Thymus (tissue), 11 donors: ENCODE data around the gene SEL1L2. TPM values are rescaled to one million over a fixed set of nuclear protein-coding genes. Genes with fewer than 3 reads are reported as not detected.

ENCODE experiments used
- DNase-seq, 9 donors: peaks; one replicate each; pipeline ENCODE4 v3.0.0-alpha.2; 2013; ENCODE audit warnings: low spot score in 9 of 9, low read depth in 6 of 9, missing footprints in 1 of 9
- H3K27ac ChIP-seq, 2 donors: one replicate each; pipeline ENCODE4 v1.5.1; 2013; ENCODE audit warnings: control low read depth in 1 of 2, low read depth in 1 of 2, low read length in 1 of 2, mild to moderate bottlenecking in 1 of 2, moderate library complexity in 1 of 2
- H3K27me3 ChIP-seq, 2 donors: one replicate each; pipeline ENCODE4 v1.5.1; 2013; ENCODE audit warnings: low read length in 1 of 2; ENCODE audit not compliant: control insufficient read depth in 2 of 2, insufficient read depth in 1 of 2
- H3K36me3 ChIP-seq, 2 donors: one replicate each; pipeline ENCODE4 v1.5.1; 2013; ENCODE audit warnings: low read length in 1 of 2, mild to moderate bottlenecking in 1 of 2, moderate library complexity in 1 of 2; ENCODE audit not compliant: control insufficient read depth in 2 of 2, insufficient read depth in 2 of 2
- H3K4me1 ChIP-seq, 2 donors: one replicate each; pipeline ENCODE4 v1.5.1; 2013; ENCODE audit warnings: low read length in 2 of 2; ENCODE audit not compliant: control insufficient read depth in 2 of 2, insufficient read depth in 2 of 2
- H3K4me3 ChIP-seq, 2 donors: one replicate each; pipeline ENCODE4 v1.5.1; 2013; ENCODE audit warnings: low read length in 2 of 2, control low read depth in 1 of 2, mild to moderate bottlenecking in 1 of 2
- H3K9me3 ChIP-seq, 2 donors: one replicate each; pipeline ENCODE4 v1.5.1; 2013; ENCODE audit warnings: low read length in 1 of 2, mild to moderate bottlenecking in 1 of 2; ENCODE audit not compliant: control insufficient read depth in 2 of 2, insufficient read depth in 1 of 2
- WGBS: extraction: QIAGEN DNeasy Blood & Tissue Kit; methylation state at CpG from one replicate; pipeline ENCODE4 v1.1.7; 2013; 5-methylcytosine and 5-hydroxymethylcytosine counted together
- polyA plus RNA-seq: library from polyadenylated mRNA; stranded (reverse); fragments of 200-250 nt; gene quantifications from one replicate; pipeline ENCODE4 v1.2.3, GENCODE V29; 2013
- total RNA-seq: library from RNA; stranded (reverse); fragments of 120-200 nt; gene quantifications from one replicate; pipeline ENCODE4 v1.2.4, GENCODE V29; 2013
- donor health status: healthy.

Gene SEL1L2
- total and polyA plus RNA-seq, 2 donors: 0.16 TPM; not detected in 1

- WGBS: 95% methylated on average over 7 of the region's 7 CpGs
- Histone ChIP-seq H3K4me3 (no peak overlapping the region), H3K4me1 (no peaks in the 10 kb centered on the region), H3K36me3 (peaks cover 5 to 10% of the 10 kb centered on the region in 2 donors), H3K27me3 (no peaks in the 10 kb centered on the region), H3K9me3 (no peaks in the 10 kb centered on the region), H3K27ac (no peak overlapping the region)
- DNase-seq: no peak
Measured at GRCh38 chr20:13821876-13822275, 168.5 kb downstream of the SEL1L2 start.

GRCh38 chr20:13819885-13820645 is 170.3 kb downstream of the SEL1L2 start:
- DNase-seq: peak; percentile 11 to 70 (median 33)
- Histone ChIP-seq H3K27me3 (no peaks in the 10 kb centered on the region), H3K4me3 (no peak overlapping the region), H3K27ac (no peak overlapping the region), H3K36me3 (peaks cover 11 to 12% of the 10 kb centered on the region in 2 donors), H3K9me3 (no peaks in the 10 kb centered on the region), H3K4me1 (no peaks in the 10 kb centered on the region)
- WGBS: 56% methylated on average over 5 of the region's 5 CpGs

- no peak overlapping the region for H3K27ac ChIP-seq
- no peak overlapping the region for H3K4me3 ChIP-seq
- no peak for DNase-seq
- H3K36me3 ChIP-seq: peaks cover 21 to 38% of the 10 kb centered on the region in 2 donors
- H3K27me3 ChIP-seq: no peaks in the 10 kb centered on the region
- no peaks in the 10 kb centered on the region for H3K4me1 ChIP-seq
- H3K9me3 ChIP-seq: no peaks in the 10 kb centered on the region
Measured at GRCh38 chr20:13817342-13817741, 173.1 kb downstream of the SEL1L2 start.

GRCh38 chr20:13816757-13817156 is 173.7 kb downstream of the SEL1L2 start:
- 94% methylated on average over 3 of the region's 3 CpGs for WGBS
- peaks cover 27 to 43% of the 10 kb centered on the region in 2 donors for H3K36me3 ChIP-seq
- DNase-seq: no peak

GRCh38 chr20:13814672-13815071 is 175.7 kb downstream of the SEL1L2 start:
- 99% methylated on average over 4 of the region's 4 CpGs for WGBS
- H3K4me3 ChIP-seq: no peak overlapping the region
- H3K36me3 ChIP-seq: peaks cover 46 to 61% of the 10 kb centered on the region in 2 donors
- H3K9me3 ChIP-seq: no peaks in the 10 kb centered on the region
- DNase-seq: no peak
- H3K4me1 ChIP-seq: no peaks in the 10 kb centered on the region
- no peak overlapping the region for H3K27ac ChIP-seq
- no peaks in the 10 kb centered on the region for H3K27me3 ChIP-seq

More at GRCh38 chr20:13816757-13817156, 173.7 kb downstream of the SEL1L2 start:
- Histone ChIP-seq H3K4me3 (no peak overlapping the region), H3K27me3 (no peaks in the 10 kb centered on the region), H3K9me3 (no peaks in the 10 kb centered on the region), H3K27ac (no peak overlapping the region), H3K4me1 (no peaks in the 10 kb centered on the region)

- Histone ChIP-seq H3K9me3 (no peaks in the 10 kb centered on the region), H3K4me1 (no peaks in the 10 kb centered on the region), H3K27me3 (no peaks in the 10 kb centered on the region), H3K36me3 (peaks cover 54 to 68% of the 10 kb centered on the region in 2 donors), H3K27ac (no peak overlapping the region), H3K4me3 (no peak overlapping the region)
- no peak for DNase-seq
- WGBS: 81% methylated on average over 3 of the region's 3 CpGs
Measured at GRCh38 chr20:13813910-13814309, 176.5 kb downstream of the SEL1L2 start.

GRCh38 chr20:13810446-13810845 is 180.0 kb downstream of the SEL1L2 start:
- no peaks in the 10 kb centered on the region for H3K9me3 ChIP-seq
- no peak overlapping the region for H3K4me3 ChIP-seq
- H3K36me3 ChIP-seq: peaks cover 63 to 72% of the 10 kb centered on the region in 2 donors
- H3K27me3 ChIP-seq: no peaks in the 10 kb centered on the region
- DNase-seq: no peak
- no peaks in the 10 kb centered on the region for H3K4me1 ChIP-seq
- H3K27ac ChIP-seq: no peak overlapping the region

GRCh38 chr20:13809855-13810254 is 180.6 kb downstream of the SEL1L2 start:
- no peaks in the 10 kb centered on the region for H3K27me3 ChIP-seq
- no peak overlapping the region for H3K4me3 ChIP-seq
- WGBS: 95% methylated on average over 3 of the region's 3 CpGs
- no peak for DNase-seq
- H3K4me1 ChIP-seq: no peaks in the 10 kb centered on the region
- no peak overlapping the region for H3K27ac ChIP-seq
- peaks cover 59 to 71% of the 10 kb centered on the region in 2 donors for H3K36me3 ChIP-seq
- H3K9me3 ChIP-seq: no peaks in the 10 kb centered on the region

GRCh38 chr20:13809373-13809772 is 181.0 kb downstream of the SEL1L2 start:
- no peak for DNase-seq
- Histone ChIP-seq H3K9me3 (no peaks in the 10 kb centered on the region), H3K36me3 (peaks cover 54 to 67% of the 10 kb centered on the region in 2 donors), H3K27me3 (no peaks in the 10 kb centered on the region), H3K4me3 (no peak overlapping the region), H3K4me1 (no peaks in the 10 kb centered on the region), H3K27ac (no peak overlapping the region)
- WGBS: over 99% methylated on average over 2 of the region's 2 CpGs
